CD4-positive, alpha-beta memory T cell (primary cell): ENCODE measurements around the gene COL18A1. TPM values are rescaled to one million over a fixed set of nuclear protein-coding genes. Genes with fewer than 3 reads are reported as not detected.

Experiments
- CTCF ChIA-PET: fragments of 350-600 bp; sonication (Branson Sonifier 250); formaldehyde crosslinking; loops from one replicate; lab custom pipeline; 2021; ENCODE audit warnings: inconsistent platforms; ENCODE audit not compliant: partially characterized antibody; lab: Charles Lee
- POLR2A ChIA-PET: fragments of 350-600 bp; sonication (Branson Sonifier 250); formaldehyde crosslinking; loops from one replicate; lab custom pipeline; 2021; ENCODE audit not compliant: partially characterized antibody; lab: Charles Lee
- DNase-seq, 5 donors: peaks; one replicate each; pipeline versions ENCODE4 v3.0.0 to v3.0.0-alpha.2; 2020 to 2022; ENCODE audit warnings: mixed read lengths in 1 of 5
- H3K27ac ChIP-seq: one replicate; pipeline ENCODE4 v1.7.0; 2013; ENCODE audit warnings: low read depth, low read length
- H3K27me3 ChIP-seq: 2 replicates; pipeline ENCODE4 v1.7.0; 2013; ENCODE audit warnings: mild to moderate bottlenecking, low read length, moderate library complexity; ENCODE audit not compliant: insufficient read depth
- H3K36me3 ChIP-seq: 2 replicates; pipeline ENCODE4 v1.7.0; 2013; ENCODE audit warnings: mild to moderate bottlenecking, low read length, moderate library complexity; ENCODE audit not compliant: insufficient read depth
- H3K4me1 ChIP-seq: 2 replicates; pipeline ENCODE4 v1.7.0; 2013; ENCODE audit warnings: mild to moderate bottlenecking, low read length, moderate library complexity; ENCODE audit not compliant: insufficient read depth
- H3K4me3 ChIP-seq, 2 donors: one replicate each; pipeline ENCODE4 v1.7.0; 2013; ENCODE audit warnings: low read length in 2 of 2, mild to moderate bottlenecking in 1 of 2
- H3K9me3 ChIP-seq, 2 donors: one replicate each; pipeline ENCODE4 v1.7.0; 2013; ENCODE audit warnings: low read length in 2 of 2, control low read depth in 1 of 2; ENCODE audit not compliant: control insufficient read depth in 1 of 2
- H3K27ac Mint-ChIP-seq, 7 donors: one replicate each; pipeline ENCODE4 v1.8.0; 2020 to 2021; ENCODE audit warnings: mixed read lengths in 7 of 7, mild to moderate bottlenecking in 6 of 7, inconsistent platforms in 3 of 7, moderate library complexity in 3 of 7
- H3K27me3 Mint-ChIP-seq, 2 donors: one replicate each; pipeline ENCODE4 v1.8.0; 2020 to 2021; ENCODE audit warnings: mixed read lengths in 2 of 2
- H3K36me3 Mint-ChIP-seq, 2 donors: one replicate each; pipeline ENCODE4 v1.8.0; 2020 to 2021; ENCODE audit warnings: mixed read lengths in 2 of 2, inconsistent platforms in 1 of 2, mild to moderate bottlenecking in 1 of 2
- H3K4me1 Mint-ChIP-seq, 4 donors: one replicate each; pipeline ENCODE4 v1.8.0; 2020 to 2021; ENCODE audit warnings: mixed read lengths in 4 of 4, mild to moderate bottlenecking in 1 of 4
- H3K4me3 Mint-ChIP-seq, 8 donors: one replicate each; pipeline ENCODE4 v1.8.0; 2020 to 2021; ENCODE audit warnings: mixed read lengths in 8 of 8, mild to moderate bottlenecking in 7 of 8, moderate library complexity in 6 of 8, inconsistent platforms in 3 of 8
- H3K9me3 Mint-ChIP-seq, 8 donors: one replicate each; pipeline ENCODE4 v1.8.0; 2020 to 2021; ENCODE audit warnings: mixed read lengths in 8 of 8, mild to moderate bottlenecking in 5 of 8, inconsistent platforms in 3 of 8, moderate library complexity in 1 of 8
- intact Hi-C: fragments of 100-400 bp; cut with micrococcal nuclease; formaldehyde crosslinking; loops from one replicate; pipeline ENCODE4 v1.15.1; 2023
- polyA plus RNA-seq, 2 donors: library from polyadenylated mRNA; unstranded; fragments of 300-500 nt; fragmentation: Illumina TruSeq; gene quantifications; one replicate each; pipeline ENCODE4 v1.2.3, GENCODE V29; 2021
- total RNA-seq, 2 experiments: library from RNA; stranded (reverse); gene quantifications; one replicate each; pipeline ENCODE4 v1.2.3, GENCODE V29; 2021

The COL18A1 gene
- total and polyA plus RNA-seq, 4 experiments from 2014 or later: 0.43 to 4.5 (median 3.8) TPM

- peak; percentile 66 to 78 (median 72) for DNase-seq
- Mint-ChIP-seq H3K4me3 (peak within 1 kb of the TSS; percentile 36 to 84 (median 77)), H3K9me3 (no peaks in the 10 kb centered on the region), H3K36me3 (peaks cover 0 to 2% of the 10 kb centered on the region in 2 donors), H3K27ac (peak within 1 kb of the TSS; percentile 15 to 96 (median 67)), H3K27me3 (no peaks in the 10 kb centered on the region), H3K4me1 (peaks cover 4 to 26% (median 7%) of the 10 kb centered on the region in 4 donors)
- intact Hi-C loops: no loop called here
- POLR2A ChIA-PET: interaction anchor here (0.9 kb wide), 1 partner anchor 8 kb away, joined by 3 read pairs; no protein-coding TSS in a partner anchor
- CTCF ChIA-PET: no interaction called here
- Histone ChIP-seq H3K9me3 (no peaks in the 10 kb centered on the region), H3K4me3 (peak within 1 kb of the TSS in 1 of 2 donors; percentile 43), H3K27ac (peak within 1 kb of the TSS; percentile 53), H3K27me3 (no peaks in the 10 kb centered on the region), H3K4me1 (peaks cover 17% of the 10 kb centered on the region), H3K36me3 (no peaks in the 10 kb centered on the region)
Measured at GRCh38 chr21:45542242-45542666, 137.3 kb downstream of the COL18A1 start, which contains the start of gene SLC19A1. Gene SLC19A1, minus strand, starts transcription at chr21:45542440. Its CDS starts 4,481 bp downstream, at chr21:45537959.

GRCh38 chr21:45542667-45543370 is 137.9 kb downstream of the COL18A1 start:
- Mint-ChIP-seq H3K27ac (peak overlapping the region in 1 of 7 donors; percentile 63), H3K27me3 (no peaks in the 10 kb centered on the region), H3K9me3 (no peaks in the 10 kb centered on the region), H3K4me3 (peak overlapping the region in 3 of 8 donors; percentile 26 to 74 (median 59)), H3K4me1 (peaks cover 4 to 26% (median 7%) of the 10 kb centered on the region in 4 donors), H3K36me3 (peaks cover 0 to 2% of the 10 kb centered on the region in 2 donors)
- Histone ChIP-seq H3K9me3 (no peaks in the 10 kb centered on the region), H3K36me3 (no peaks in the 10 kb centered on the region), H3K27me3 (no peaks in the 10 kb centered on the region), H3K4me3 (peak overlapping the region in 1 of 2 donors; percentile 43), H3K27ac (peak overlapping the region; percentile 9), H3K4me1 (peaks cover 17% of the 10 kb centered on the region)
- peak in 1 of 5 donors; percentile 38 for DNase-seq
- intact Hi-C loops: no loop called here
- ChIA-PET CTCF (no interaction called here), POLR2A (interaction anchor here (0.9 to 1.1 kb wide), 3 partner anchors 8 to 12 kb away, joined by 3 to 4 read pairs (median 3); no protein-coding TSS in a partner anchor)

GRCh38 chr21:45543371-45543709 is 138.4 kb downstream of the COL18A1 start:
- Mint-ChIP-seq H3K4me3 (peak overlapping the region; percentile 48 to 74 (median 61)), H3K4me1 (peaks cover 4 to 26% (median 7%) of the 10 kb centered on the region in 4 donors), H3K9me3 (no peaks in the 10 kb centered on the region), H3K27me3 (no peaks in the 10 kb centered on the region), H3K36me3 (peaks cover 0 to 2% of the 10 kb centered on the region in 2 donors), H3K27ac (peak overlapping the region in 5 of 7 donors; percentile 6 to 38 (median 22))
- no peaks in the 10 kb centered on the region for H3K27me3 ChIP-seq
- H3K4me1 ChIP-seq: peaks cover 17% of the 10 kb centered on the region
- H3K27ac ChIP-seq: no peak overlapping the region
- intact Hi-C loops: no loop called here
- no peaks in the 10 kb centered on the region for H3K36me3 ChIP-seq
- CTCF ChIA-PET: no interaction called here
- no peaks in the 10 kb centered on the region for H3K9me3 ChIP-seq
- no peak overlapping the region for H3K4me3 ChIP-seq
- peak in 1 of 5 donors; percentile 8 for DNase-seq
- POLR2A ChIA-PET: interaction anchor here (0.9 to 1.1 kb wide), 3 partner anchors 7 to 11 kb away, joined by 3 to 4 read pairs (median 3); no protein-coding TSS in a partner anchor

GRCh38 chr21:45543710-45544448 is 138.9 kb downstream of the COL18A1 start:
- Mint-ChIP-seq H3K36me3 (peaks cover 0 to 2% of the 10 kb centered on the region in 2 donors), H3K27ac (peak overlapping the region in 5 of 7 donors; percentile 6 to 38 (median 22)), H3K4me1 (peaks cover 4 to 25% (median 8%) of the 10 kb centered on the region in 4 donors), H3K4me3 (peak overlapping the region; percentile 48 to 74 (median 61)), H3K9me3 (no peaks in the 10 kb centered on the region), H3K27me3 (no peaks in the 10 kb centered on the region)
- no peaks in the 10 kb centered on the region for H3K9me3 ChIP-seq
- peaks cover 17% of the 10 kb centered on the region for H3K4me1 ChIP-seq
- no peaks in the 10 kb centered on the region for H3K36me3 ChIP-seq
- ChIA-PET CTCF (no interaction called here), POLR2A (interaction anchor here (1.0 to 1.1 kb wide), 2 partner anchors 8 to 11 kb away, joined by 3 to 4 read pairs; no protein-coding TSS in a partner anchor)
- DNase-seq: peak in 1 of 5 donors; percentile 30
- H3K27ac ChIP-seq: no peak overlapping the region
- no peaks in the 10 kb centered on the region for H3K27me3 ChIP-seq
- intact Hi-C loops: no loop called here
- H3K4me3 ChIP-seq: no peak overlapping the region

GRCh38 chr21:45544449-45545235 is 139.7 kb downstream of the COL18A1 start:
- intact Hi-C loops: no loop called here
- Mint-ChIP-seq H3K27ac (no peak overlapping the region), H3K4me3 (no peak overlapping the region), H3K9me3 (no peaks in the 10 kb centered on the region), H3K36me3 (peaks cover 0 to 2% of the 10 kb centered on the region in 2 donors), H3K27me3 (no peaks in the 10 kb centered on the region), H3K4me1 (peaks cover 4 to 26% (median 11%) of the 10 kb centered on the region in 4 donors)
- Histone ChIP-seq H3K27ac (no peak overlapping the region), H3K4me1 (peaks cover 17% of the 10 kb centered on the region), H3K4me3 (no peak overlapping the region), H3K27me3 (no peaks in the 10 kb centered on the region), H3K9me3 (no peaks in the 10 kb centered on the region), H3K36me3 (no peaks in the 10 kb centered on the region)
- DNase-seq: peak in 1 of 5 donors; percentile 16
- CTCF ChIA-PET: no interaction called here
- POLR2A ChIA-PET: no interaction called here

GRCh38 chr21:45545236-45545570 is 140.2 kb downstream of the COL18A1 start:
- H3K4me3 ChIP-seq: no peak overlapping the region
- Mint-ChIP-seq H3K9me3 (no peaks in the 10 kb centered on the region), H3K36me3 (peaks cover 0 to 2% of the 10 kb centered on the region in 2 donors), H3K4me3 (peak overlapping the region in 2 of 8 donors; percentile 17 to 33), H3K27me3 (no peaks in the 10 kb centered on the region), H3K4me1 (peaks cover 6 to 27% (median 13%) of the 10 kb centered on the region in 4 donors), H3K27ac (peak overlapping the region in 2 of 7 donors; percentile 38 to 81)
- no peak overlapping the region for H3K27ac ChIP-seq
- no peaks in the 10 kb centered on the region for H3K27me3 ChIP-seq
- ChIA-PET POLR2A (no interaction called here), CTCF (no interaction called here)
- no peaks in the 10 kb centered on the region for H3K9me3 ChIP-seq
- peaks cover 23% of the 10 kb centered on the region for H3K4me1 ChIP-seq
- intact Hi-C loops: no loop called here
- no peaks in the 10 kb centered on the region for H3K36me3 ChIP-seq
- peak in 1 of 5 donors; percentile 9 for DNase-seq
